Stimulated activated CD8-positive, alpha-beta memory T cell treated with anti-CD3 and anti-CD28 coated beads, Interleukin-15, amount 100 ng/mL, for 24 hours (primary cell): ENCODE results near the gene ATP12A.

ENCODE experiments used
- DNase-seq: peaks from one replicate; pipeline ENCODE4 v3.0.0-alpha.2; 2020; ENCODE audit warnings: low read depth

Gene ATP12A

DNA sequence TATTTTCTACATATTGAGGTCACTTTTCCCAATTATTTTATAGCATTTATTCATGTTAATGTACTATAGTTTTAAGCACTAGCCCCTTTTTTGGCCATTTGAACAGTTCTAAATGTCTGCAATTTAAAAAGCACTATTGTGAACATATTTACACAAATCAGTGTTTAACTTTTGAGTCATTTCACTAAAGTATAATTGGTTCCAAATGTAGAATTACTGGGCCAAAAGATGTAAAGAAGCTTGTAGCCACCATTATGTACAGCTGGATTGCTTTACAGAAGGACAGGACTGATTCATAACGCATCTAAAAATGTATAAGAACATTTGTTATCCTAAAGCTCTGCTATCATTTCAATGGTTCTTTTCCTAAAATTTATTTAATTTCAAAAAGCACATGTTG, 16.6 kb upstream of the ATP12A start:
- DNase-seq: no peak

DNA sequence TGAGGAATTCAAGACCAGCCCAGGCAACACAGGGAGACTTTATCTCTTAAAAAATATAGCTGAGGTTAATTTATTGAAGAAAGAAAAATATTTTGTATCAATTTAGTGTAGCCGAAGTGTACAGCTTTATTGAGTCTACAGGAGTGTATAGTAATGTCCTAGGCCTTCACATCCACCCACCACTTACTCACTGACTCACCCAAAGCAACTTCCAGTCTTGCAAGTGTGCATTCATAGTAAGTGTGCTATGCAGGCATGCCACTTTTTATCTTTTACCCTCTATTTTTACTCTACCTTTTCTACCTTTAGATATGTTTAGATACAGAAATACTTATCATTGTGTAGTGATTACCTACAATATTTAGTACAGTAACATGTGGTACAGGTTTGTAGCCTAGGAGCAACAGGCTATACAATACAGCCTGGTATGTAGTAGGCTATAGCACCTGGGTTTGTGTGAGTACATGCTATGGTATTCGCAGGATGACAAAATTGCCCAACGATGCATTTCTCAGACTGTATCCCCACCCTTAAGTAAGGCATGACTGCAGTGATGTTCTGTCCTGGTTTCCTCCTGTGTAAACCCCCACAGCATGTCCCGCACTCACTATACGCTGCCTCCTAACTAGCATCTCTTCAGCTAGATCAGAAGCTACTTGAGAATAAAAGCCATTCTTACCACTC, 15.3 kb upstream of the ATP12A start:
- DNase-seq: no peak

DNA sequence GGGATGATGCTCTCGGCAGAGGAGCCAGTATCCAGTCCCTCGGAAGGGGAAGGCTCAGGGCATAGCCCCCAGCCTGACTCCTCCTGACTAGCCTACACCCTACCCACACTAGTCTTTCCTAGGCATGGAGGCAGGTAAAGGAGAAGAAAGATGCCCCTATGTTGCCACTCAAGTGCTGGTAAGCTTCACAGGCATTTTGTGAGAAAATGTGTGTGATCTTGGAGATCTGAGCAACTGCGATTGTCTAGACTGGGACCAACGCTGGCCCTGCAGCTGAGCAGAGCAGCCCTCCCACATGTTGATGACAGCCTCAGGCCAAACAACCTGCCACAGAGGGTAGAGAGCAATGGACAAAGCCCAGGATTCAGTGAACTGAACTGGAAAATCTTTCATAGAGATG, 11.7 kb upstream of the ATP12A start:
- no peak for DNase-seq

DNA sequence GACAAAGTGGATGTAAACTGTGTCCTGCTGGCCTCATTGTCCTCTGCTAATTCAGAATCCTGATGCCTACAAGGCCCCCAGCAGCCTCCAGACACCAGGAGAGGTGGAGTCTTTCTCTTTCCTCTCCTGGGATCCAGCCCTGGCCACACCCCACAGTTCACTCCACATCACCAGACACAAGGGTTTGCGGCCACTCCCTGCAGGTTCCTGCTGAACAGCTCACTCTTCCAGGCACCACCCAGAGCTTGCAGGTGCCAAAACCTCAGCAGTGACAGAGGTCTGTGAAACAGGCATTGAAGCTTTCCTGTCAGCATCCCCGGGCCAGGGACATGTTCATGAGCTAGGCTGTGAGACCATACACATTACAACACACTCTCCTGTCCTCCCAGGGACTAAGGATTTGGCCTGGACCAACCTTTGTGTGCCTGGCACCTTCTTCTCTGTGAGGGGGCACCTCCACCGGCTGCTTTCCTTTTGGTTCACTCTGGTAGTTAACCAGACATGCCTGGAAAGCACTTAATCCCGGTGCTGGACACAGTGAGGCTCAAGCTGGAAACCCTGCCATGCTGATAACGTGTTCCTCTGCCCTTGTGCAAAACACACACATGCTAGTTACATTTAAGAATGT, 11.1 kb upstream of the ATP12A start:
- DNase-seq: no peak

DNA sequence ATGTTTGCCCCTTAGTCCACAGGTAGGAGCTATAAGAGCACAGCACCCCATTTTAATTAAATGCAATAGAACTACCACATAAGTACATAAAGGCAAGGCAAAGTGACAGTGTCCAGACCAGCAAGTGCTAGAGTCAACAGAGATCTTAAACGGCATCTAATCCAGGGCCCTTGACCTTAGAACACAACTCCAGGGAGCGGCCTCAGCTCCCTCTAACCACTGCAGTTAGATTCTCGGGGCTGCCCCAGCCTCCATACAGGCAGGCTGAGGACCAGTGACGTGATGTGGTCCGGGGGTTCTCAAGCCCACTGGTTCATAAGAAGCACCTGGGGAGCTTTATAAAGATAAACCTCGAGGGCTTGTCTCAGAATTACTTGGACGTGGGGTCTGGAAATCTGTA, 10.0 kb upstream of the ATP12A start:
- no peak for DNase-seq

DNA sequence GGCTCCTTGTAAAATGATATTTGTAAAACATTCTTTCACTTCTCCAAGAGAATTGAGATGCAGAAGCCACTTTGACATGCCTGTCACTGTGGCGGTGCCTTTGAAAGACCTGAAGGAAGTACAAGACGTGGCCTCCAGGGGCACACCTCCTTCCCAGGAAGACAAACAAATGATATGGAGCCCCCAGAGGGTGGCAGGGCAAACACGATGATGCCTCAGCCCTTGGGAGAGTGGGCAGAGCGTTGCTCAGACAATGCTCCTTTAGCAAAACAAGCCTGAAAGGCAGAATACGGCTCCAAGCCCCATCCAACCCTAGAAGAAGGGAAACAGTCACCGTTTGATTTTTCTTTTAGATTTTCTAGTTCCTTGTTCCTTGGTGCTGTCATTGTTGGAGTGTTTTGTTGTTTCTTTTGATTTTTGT, 9.2 kb upstream of the ATP12A start:
- no peak for DNase-seq

DNA sequence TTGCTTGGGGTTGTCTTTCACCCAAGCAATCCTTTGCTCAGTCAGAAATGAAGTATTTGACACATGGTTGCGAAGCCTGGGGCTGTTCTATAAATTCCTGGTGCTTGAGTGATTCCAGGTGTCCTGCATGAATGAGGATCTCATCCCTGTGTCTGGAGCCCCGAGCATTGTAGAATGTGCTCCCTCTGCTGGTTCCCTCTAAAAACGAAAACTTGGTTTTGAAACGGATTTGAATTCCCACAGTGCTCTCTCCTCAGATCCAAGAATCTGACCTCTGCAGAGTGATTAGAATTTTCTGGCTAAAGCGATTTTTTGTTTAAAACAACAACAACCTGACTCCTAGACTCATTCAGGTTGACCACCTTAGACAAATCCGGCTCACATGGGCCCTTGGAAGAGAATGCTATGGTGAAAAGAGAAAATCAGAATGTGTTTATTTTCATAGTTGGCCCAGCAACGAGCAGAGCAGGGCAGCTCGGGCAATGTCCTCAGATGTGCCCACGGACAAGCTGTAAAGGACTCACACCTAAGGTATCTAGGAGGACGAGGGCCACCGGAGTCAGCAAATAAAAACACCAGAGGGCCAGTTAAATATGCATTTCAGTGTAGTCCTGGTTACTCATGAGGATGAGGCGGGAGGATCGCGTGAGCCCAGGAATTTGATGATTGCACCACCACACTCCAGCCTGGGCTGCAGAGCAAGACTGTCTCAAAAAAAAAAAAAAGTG, 8.7 kb upstream of the ATP12A start:
- DNase-seq: no peak

DNA sequence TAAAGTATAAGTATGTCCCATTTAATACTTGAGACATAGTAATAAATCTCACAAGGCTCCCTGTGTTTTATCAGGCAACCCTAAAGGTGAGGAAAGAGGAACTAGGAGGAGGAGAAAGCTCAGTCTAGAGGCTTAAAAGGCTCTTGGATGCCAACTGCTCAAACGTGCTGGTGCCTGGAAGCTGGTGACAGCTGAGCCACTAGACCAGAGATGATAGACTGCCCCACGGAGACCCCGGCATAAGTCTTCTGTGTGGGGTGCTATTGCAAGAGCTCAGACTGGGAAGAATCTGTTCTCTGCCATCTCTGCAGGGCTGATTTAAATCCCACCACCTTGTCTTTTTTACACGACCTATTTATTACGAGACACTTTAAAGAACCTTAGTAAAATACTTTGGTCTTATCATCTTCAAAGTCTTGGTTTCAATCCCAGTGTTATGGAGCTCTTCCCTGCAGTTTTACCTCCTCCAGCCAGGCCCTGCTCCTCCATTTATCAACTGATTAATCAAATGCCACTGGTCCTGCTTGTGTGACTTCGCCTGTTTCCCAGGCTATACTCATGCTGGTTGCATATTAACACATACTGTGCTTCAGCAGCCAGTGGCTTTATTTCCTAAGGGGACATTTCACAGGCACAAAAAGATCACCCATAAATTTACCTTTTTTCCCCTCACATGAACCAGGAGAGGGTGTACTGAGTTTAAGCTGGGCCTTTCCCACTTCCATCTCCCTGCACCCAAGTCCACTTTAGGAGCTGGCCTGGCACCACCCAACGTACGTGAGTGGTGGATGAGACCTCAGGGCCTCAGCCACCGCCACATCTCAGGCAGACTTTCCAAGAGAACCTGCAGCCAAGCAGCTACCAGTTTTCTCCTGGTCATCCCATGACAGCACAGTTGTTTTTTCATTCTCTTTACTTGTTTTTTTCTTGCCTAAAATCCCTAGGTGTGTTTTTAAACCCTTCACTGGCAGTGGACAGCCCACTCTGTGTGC, 7.8 kb upstream of the ATP12A start:
- no peak for DNase-seq

DNA sequence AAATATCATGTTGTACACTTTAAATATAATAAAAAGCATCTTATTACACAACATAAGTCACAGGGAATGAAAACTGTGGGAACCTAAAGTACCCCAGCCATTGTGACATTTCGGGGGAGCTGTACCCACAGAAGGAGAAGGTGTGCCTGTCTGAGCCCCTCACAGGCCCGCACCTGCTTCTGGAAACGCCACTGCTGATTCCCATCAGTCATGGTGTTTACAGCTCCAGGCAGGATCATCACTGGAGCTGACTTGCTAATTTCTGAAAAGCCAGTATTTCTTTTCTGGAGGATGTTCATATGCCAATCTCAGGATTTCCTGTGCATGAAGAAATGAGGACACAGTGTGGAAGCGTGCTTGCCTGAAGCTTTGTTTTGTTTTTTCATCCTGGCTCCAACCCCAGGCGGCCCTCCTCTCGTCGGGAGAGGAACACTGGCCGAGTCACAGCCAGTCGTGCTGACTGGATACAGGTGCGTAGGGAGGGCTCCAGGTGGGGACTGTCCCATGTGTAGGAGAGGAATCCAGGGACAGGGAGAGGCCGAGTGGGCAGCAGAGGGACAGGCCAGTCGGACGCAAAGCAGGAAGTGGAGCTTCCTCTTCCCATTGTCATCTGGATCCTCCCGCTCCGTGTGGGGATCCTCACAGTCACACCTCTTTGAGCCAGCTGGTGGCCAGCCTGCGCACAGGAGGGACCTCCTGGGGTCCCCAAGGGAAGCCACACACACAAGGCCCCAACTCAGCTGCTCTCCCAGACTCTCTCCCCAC, 4.2 kb upstream of the ATP12A start:
- no peak for DNase-seq

DNA sequence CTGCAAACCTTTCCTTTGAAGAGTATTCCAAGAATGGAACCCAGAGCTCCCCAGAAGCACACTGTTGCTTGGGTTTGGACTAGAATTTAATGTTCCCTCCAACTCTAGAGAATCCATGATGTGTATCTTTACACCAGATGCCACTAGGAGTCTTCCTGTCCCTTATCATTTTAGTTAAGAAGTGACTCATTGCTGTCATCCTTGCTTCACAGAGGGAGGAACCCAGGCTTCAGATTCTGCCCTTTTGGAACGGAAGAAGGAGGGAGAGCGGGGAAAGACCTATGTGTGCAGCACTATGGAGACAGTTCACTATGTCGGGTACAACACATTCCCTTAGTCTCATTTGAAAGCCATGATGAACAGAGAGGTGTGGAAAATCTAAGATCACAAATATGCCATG, 2.1 kb upstream of the ATP12A start:
- no peak for DNase-seq

DNA sequence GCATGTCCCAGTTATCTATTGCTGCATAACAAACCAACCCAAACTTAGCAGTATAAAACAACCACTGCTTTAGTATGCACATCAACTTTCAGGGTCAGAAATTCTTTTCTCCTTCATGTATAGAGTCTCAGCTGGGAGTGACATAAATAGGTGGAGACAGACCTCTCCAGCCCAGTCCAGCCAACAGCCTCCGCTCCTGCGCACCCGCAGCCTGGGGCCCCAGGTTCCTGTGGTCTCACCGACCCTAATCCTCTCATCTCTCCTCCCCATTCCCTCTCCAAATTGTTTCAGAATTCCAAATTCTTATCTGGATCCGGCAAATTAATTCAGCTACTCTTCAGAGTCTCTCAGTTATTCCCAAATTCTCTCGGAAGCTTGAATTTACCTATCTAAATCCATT, 522 bp upstream of the ATP12A start:
- no peak for DNase-seq

DNA sequence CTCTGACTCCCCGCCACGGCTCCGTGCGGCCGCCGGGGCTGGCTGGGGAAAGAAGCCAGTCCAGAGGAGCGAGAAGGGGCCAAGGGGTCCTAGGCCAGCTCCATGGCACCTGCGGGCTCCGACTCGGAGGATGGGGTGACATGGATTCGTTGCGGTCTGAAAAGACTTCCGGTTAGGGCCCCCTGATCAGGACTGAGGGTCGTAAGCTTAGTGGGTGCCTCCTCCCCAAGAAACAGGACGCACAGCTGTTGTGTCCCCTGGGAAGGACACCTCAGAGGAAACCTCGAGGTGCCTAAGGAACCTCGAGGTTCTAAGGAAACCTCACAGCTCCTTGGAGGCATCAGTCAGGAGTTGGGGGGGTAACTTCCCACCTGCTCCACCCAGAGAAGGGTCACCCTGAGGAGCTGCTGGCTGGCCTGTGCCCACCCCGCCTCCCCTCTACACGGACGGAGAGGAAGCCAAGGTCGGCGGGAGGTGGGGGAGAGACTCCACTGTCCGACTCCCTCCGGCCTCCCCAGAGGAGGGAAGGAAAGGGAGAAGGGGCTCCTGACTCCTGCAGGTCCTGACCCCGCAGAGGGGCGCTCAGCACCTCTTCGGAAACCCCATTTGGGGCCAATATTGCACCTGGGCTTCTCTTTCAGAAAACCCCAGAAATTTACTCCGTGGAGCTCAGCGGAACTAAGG, 855 bp downstream of the ATP12A start:
- DNase-seq: no peak

DNA sequence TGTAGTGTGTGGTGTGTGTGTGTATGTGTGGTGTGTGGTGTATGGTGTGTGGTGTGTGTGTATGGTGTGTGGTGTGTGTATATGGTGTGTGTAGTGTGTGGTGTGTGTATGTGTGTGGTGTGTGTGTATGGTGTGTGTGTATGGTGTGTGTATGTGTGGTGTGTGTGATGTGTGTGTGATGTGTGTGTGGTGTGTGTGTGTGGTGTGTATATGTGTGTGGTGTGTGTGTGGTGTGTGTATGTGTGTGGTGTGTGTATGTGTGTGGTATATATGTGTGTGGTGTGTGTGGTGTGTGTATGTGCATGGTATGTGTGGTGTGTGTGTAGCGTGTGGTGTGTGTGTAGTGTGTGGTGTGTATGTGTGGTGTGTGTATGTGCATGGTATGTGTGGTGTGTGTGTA, 1.7 kb downstream of the ATP12A start:
- DNase-seq: no peak

DNA sequence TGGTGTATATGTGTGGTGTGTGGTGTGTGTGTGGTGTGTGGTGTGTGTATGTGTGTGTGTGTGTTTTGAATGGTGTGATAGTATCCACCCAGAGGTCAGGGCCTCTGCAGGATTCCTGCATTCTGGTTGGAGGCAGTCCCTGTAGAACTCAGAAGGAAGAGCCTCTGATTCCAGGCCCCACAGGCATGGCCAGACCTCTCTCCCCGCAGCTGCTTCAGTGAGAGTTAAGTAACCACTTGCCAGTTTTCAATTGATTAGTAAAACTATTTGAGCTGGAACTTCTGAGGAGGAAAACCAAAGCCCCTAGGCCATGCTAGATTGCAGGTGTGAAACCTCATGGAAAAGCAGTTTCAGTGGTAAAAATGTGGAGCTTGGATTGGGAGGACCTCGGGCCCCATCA, 2.1 kb downstream of the ATP12A start:
- DNase-seq: no peak

DNA sequence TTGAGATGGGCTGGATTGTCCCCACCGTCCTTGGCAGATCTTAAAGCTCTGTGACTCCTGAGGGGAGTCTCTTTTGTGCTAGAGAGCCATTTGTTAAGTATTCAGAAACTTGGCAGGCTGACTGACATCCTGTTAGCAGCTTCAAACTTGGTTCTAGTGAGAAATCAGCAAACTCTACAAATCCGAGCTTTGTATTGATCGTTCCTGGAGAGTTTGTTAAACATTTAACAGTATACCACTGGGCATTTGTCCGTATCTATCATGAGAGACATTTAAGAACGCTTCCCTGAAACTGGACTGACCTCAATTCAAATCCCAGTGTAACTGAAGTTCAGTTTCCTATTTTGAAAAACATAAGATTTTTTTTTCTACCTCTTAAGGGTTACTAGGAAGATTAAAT, 3.1 kb downstream of the ATP12A start:
- DNase-seq: no peak

DNA sequence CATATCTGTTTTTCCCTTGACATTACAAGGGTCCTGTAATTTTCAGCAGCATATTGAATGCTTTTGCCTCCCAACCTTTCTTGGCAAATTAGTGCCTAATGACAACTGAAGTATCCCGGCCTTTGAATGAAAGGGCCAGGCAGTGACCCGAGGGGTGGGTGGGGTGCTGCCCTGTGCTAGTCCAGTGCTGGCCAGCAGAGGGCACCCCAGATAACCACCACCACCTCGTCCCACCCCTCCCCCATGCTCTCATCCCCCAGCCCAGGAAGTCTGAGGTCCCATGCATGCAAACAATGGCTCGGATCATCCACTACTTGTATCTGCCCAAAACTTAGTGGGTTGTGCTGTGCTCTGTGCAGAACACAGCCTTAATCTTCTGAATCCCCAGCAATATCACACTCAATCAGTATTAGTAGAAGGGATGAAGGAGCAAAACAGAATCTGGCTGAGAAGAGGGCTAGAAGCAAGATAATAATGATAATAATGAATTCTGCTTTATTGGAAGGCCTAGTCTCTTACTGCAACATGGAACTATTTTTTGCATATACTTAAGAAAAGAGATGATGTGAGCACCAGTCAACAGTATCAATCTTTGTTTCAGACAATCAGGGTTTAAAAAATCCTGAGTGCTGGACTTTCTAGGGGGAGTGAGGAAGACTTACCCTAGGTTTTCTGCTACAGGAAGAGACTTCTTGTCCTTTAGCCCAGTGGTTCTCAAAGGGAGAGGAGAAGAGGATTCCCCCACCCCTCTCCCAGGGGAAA, 3.8 kb downstream of the ATP12A start:
- peak; percentile 32 for DNase-seq

DNA sequence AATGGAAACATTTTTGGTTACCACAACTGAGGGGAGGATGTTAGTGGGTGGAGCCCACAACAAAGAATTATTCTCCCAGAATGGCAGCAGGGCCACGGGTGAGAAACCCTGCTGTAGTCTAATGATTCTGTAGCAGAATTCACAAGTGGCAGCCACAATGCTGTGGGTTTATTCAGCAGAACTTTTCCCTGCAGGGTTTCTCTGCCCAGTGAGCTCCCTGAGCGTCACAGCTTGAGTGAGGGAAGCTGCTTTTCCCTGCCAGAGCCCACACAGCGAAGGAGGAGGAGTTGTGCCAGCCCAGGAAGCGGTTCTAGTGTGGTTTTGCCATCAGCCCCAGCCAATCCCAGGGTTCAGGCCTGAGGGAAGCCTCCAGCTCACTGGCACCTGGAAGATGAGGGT, 4.4 kb downstream of the ATP12A start:
- DNase-seq: no peak

DNA sequence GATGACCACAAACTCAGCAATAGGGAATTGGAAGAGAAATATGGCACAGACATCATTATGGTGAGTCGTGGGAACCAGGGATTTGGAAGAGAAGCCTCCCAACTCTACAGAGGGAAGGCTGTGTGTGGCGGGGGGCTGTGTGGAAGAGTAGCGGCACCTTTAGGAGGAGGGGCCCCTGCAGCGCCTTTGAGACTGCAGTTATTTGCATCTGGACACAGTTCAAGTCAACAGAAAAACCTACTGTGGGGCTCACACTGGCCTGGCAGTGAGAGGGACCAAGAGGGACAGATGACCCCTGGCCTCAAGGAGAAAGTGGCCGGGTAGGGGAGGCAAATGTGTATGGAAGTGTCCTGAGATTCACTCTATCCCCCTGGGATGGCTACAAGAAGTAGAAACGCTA, 5.1 kb downstream of the ATP12A start:
- no peak for DNase-seq

DNA sequence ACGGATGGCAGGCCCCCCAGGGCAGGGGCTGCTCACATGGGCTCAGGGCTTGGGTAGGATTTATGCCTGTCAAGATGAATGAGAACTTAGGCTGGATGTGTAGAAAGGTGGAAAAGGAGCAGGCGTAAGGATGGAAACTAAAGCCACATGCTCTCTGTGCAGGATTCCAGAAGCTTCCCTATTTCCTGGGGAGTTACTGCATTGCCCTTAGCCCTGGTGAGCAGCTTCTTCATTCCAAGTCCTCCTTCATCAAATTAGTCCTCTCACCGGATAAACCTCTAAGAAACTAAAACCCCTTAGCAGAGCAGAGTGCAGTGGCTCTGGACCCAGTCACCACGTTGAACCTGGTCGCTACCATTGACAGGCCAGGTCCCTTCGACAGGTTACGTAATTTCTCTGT, 7.4 kb downstream of the ATP12A start:
- DNase-seq: no peak

DNA sequence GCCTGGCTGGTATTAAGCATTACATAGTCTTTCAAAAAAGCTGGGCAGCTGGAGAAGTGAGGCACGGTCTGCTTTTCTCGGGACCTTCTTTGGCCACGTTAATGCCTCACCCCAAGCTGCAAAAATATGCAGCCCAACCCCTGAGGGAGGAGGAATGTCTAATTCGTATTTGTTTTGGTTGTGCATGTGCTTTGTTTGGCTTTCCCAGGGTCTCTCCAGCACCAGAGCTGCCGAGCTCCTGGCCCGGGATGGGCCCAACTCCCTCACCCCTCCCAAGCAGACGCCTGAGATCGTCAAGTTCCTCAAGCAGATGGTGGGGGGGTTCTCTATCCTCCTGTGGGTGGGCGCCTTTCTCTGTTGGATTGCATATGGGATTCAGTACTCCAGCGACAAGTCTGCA, 7.9 kb downstream of the ATP12A start:
- DNase-seq: no peak
